Measurements from ENCODE around the gene HAUS7. TPM values are rescaled to one million over a fixed set of nuclear protein-coding genes. Genes with fewer than 3 reads are reported as not detected.

HAUS7 gene
- total and polyA plus RNA-seq, 2 of the 8 experiments (the other 6 are each of a cell fraction or from before 2014, with no cell fraction given) = 45.4 to 54.0 TPM

- Histone ChIP-seq H3K4me2 (ENCODE audit: insufficient read depth in 1 of 2, low read depth in 2 of 2, low read length in 2 of 2) (no peak overlapping the region), H3K9me3 (ENCODE audit: insufficient read depth in 2 of 2, low read depth in 1 of 2, low read length in 1 of 2) (no peaks in the 10 kb centered on the region), H3K18ac (ENCODE audit: extremely low read depth, low read length) (peak overlapping the region; percentile 48; the same call in 1 of the 2 replicates), H4K20me1 (replicated peaks in 1 of 2; ENCODE audit: control insufficient read depth in 1 of 2, insufficient read depth in 2 of 2, low read length in 2 of 2) (peaks cover 0 to 1% of the 10 kb centered on the region in 2 experiments), H3K27ac (ENCODE audit: low read depth, low read length) (no peak overlapping the region), H3K4ac (replicated peaks; ENCODE audit: insufficient read length, low read depth, low read length) (no peak overlapping the region), H3K79me1 (ENCODE audit: low read depth, low read length) (no peaks in the 10 kb centered on the region), H4K5ac (ENCODE audit: insufficient read length, low read depth, low read length) (no peak overlapping the region), H3K36me3 (ENCODE audit: control insufficient read depth in 2 of 4, insufficient read depth in 4 of 4, low read length in 3 of 4) (no peaks in the 10 kb centered on the region), H2BK120ac (replicated peaks; ENCODE audit: low read depth, low read length) (no peak overlapping the region), H3K23ac (ENCODE audit: insufficient read length) (no peak overlapping the region), H2AFZ (ENCODE audit: low read length) (no peak overlapping the region), H3K23me2 (ENCODE audit: low read depth, low read length) (no peaks in the 10 kb centered on the region), H2BK20ac (ENCODE audit: low read length) (no peak overlapping the region), H3K79me2 (ENCODE audit: control insufficient read depth in 1 of 2, insufficient read depth in 2 of 2, low read length in 2 of 2) (no peaks in the 10 kb centered on the region), H2AK5ac (ENCODE audit: low read depth, low read length) (no peak overlapping the region), H2BK15ac (ENCODE audit: low read length) (no peak overlapping the region), H3K27me3 (replicated peaks in 1 of 4; ENCODE audit: control insufficient read depth in 3 of 4, extremely low read depth in 1 of 4, insufficient read depth in 3 of 4, low read length in 3 of 4) (peaks cover 5 to 24% (median 18%) of the 10 kb centered on the region in 4 experiments; a peak in 6 of 7 replicates), H2BK12ac (ENCODE audit: low read depth, low read length) (0 out of 2 replicates have a peak overlapping the region, but pooled peaks have one; percentile 7), H3K56ac (replicated peaks; ENCODE audit: insufficient read length, low read depth, low read length) (no peak overlapping the region), H4K91ac (replicated peaks; ENCODE audit: insufficient read length, low read length) (no peak overlapping the region), H3K4me3 (ENCODE audit: extremely low read depth in 1 of 4, insufficient read depth in 2 of 4, low read depth in 3 of 4, low read length in 4 of 4) (no peak overlapping the region), H4K8ac (ENCODE audit: extremely low read depth, insufficient read depth, low read length) (no peak overlapping the region), H3K4me1 (replicated peaks in 1 of 4; ENCODE audit: control insufficient read depth in 3 of 4, insufficient read depth in 4 of 4, low read length in 3 of 4) (peaks cover 0 to 17% (median 5%) of the 10 kb centered on the region in 4 experiments; a peak in 3 of 7 replicates), H3K14ac (ENCODE audit: insufficient read length) (no peak overlapping the region), H2BK5ac (ENCODE audit: low read depth, low read length) (peak overlapping the region; percentile 18; the same call in 1 of the 2 replicates), H3K9ac (replicated peaks in 1 of 4; ENCODE audit: extremely low read depth in 1 of 4, low read depth in 3 of 4, low read length in 3 of 4) (no peak overlapping the region)
- WGBS, 2 experiments (ENCODE audit: extremely low coverage in 1 of 2, insufficient coverage in 1 of 2, insufficient read length in 1 of 2, insufficient replicate concordance in 2 of 2, low coverage in 1 of 2, low lambda C conversion rate in 2 of 2, missing lambda C conversion rate in 1 of 2) = 80% methylated on average over 4 of the region's 16 CpGs; no CpG with 5 or more reads in 1 of the 2 experiments
- DNase-seq (ENCODE audit: low read depth in 1 of 2, low spot score in 2 of 2) (no peak), FAIRE-seq (no peak)
- CTCF ChIA-PET (ENCODE audit: partially characterized antibody) = interaction anchor here (1.5 to 1.9 kb wide), 4 partner anchors 11 to 192 kb away, joined by 3 to 11 read pairs (median 6); partner anchors contain the start of gene BGN
- TF ChIP-seq TCF12 (IDR thresholded peaks at IDR 0.05; ENCODE audit: low read depth, low read length) = 0 out of 2 replicates have a peak, but pooled peaks have one; percentile 38
- no peak for TF ChIP-seq SIRT6 (IDR thresholded peaks at IDR 0.05; ENCODE audit: low read length)
- POLR2A ChIA-PET (ENCODE audit: partially characterized antibody) = interaction anchor here (0.9 to 1.0 kb wide), 2 partner anchors 13 to 21 kb away, joined by 3 read pairs; no protein-coding TSS in a partner anchor
These were observed 6.4 kb upstream of the HAUS7 start for GRCh38 chrX:153476666-153477363.
